Skin of body (tissue), 2 donors: Measurements from ENCODE around the gene CD96. TPM values are rescaled to one million over a fixed set of nuclear protein-coding genes. Genes with fewer than 3 reads are reported as not detected.
"Not testable (repeated sequence)": the region's sequence is repeated elsewhere in the genome, so short reads cannot be mapped to it uniquely, and the experiment has no call there.

ENCODE experiments used
- DNase-seq: peaks from one replicate; lab custom pipeline; 2025; lab: John Stamatoyannopoulos, UW
- total RNA-seq: library from RNA; depleted of rRNA; stranded (reverse); fragments of >200 nt; gene quantifications from one replicate; pipeline ENCODE4 v1.2.3, GENCODE V29; 2014

CD96 gene
- total RNA-seq, 1 donor from 2014 or later: 2.0 TPM

DNA sequence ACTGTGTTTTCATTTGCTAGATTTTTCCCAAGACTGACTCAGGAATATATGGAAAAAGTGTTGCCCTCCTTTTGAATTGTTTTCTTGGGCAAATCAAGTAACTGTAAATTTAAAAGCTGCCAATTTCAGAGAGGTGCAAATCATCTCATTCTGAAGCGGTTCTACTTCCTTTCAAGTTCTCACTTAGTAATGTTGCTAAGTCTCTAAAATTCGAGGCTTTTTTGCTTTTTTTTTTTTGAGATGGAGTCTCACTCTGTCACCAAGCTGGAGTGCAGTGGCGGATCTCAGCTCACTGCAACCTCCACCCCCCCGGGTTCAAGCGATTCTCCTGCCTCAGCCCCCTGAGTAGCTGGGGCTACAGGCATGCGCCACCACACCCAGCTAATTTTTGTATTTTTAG is 130.5 kb downstream of the CD96 start:
- DNase-seq: not testable (repeated sequence)

DNA sequence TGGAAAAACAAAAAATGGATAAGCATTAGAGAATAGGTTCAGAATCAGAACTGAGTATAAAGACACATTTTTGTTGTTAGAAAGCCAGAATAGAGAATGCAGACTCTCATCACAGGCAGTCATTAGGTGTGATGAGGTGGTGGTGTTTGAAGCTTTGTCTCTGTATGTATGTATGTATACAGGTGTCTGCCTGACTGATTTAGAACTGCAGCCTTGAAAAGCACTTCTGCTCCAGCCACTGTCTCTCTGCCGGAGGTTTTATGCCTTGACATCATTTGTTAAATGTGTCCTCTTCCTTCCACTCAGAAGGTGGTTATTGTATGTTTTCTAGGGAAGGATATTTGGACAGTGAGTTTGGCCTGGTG is 133.8 kb downstream of the CD96 start:
- no peak for DNase-seq

GRCh38 chr3:111676211-111677006 is 134.4 kb downstream of the CD96 start:
- no peak for DNase-seq

GRCh38 chr3:111677007-111677392 is 135.0 kb downstream of the CD96 start:
- no peak for DNase-seq

GRCh38 chr3:111681661-111682426 is 139.8 kb downstream of the CD96 start:
- DNase-seq: no peak

- no peak for DNase-seq
Measured at GRCh38 chr3:111684640-111685039, 142.6 kb downstream of the CD96 start.

- DNase-seq: no peak
Measured at GRCh38 chr3:111688190-111688800, 146.3 kb downstream of the CD96 start.

GRCh38 chr3:111690242-111690641 is 148.2 kb downstream of the CD96 start:
- DNase-seq: no peak

DNA sequence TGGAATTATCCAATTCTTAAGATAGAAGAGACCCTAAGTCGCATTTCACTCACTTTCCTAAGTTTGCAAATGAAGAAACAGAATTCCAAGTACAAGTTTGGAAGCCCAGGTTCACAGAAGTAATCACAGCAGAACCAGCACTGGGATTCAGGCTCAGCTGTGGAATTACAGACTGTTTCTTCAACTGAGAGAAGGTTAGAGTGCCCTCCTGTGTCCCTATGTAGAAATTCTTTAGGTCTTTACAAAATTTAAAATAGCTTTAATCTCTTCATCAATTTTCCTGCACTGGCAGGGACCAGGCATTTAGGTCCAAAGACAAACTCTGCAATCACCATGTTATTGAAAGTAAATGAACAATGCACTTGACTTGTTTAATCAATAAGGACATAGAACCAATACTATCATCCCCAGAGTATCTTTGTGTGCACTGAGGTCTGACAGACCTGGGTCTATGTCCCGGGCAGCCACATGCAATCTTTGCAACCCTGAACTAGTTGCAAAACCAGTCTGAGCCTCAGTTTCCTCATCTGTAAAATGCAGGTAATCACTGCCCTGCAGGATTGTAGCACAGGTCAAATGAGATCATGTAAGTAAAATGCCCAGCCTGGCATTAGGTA is 149.4 kb downstream of the CD96 start:
- no peak for DNase-seq

GRCh38 chr3:111692593-111693552 is 150.9 kb downstream of the CD96 start:
- DNase-seq: no peak

GRCh38 chr3:111694471-111694870 is 152.5 kb downstream of the CD96 start:
- DNase-seq: no peak

GRCh38 chr3:111695636-111696117 is 153.7 kb downstream of the CD96 start:
- no peak for DNase-seq

DNA sequence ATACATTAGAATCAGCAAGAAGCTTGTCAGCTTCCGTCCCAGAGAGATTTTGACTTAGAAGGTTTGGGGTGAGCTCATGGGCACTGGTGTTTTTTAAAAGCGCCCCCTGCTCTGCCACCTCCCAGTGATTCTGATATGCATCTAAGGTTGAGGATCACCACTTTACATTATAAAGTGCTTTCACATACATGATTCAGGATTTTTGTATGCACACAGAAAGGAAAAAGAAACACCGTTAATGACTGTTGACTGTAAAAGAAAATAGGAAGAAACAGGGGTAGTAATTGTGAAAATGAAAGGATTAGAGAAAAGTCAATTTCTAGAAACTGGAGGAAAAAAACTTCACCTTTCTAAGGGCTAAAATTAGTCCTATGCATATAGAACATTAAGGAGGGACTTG is 158.1 kb downstream of the CD96 start:
- DNase-seq: no peak

- DNase-seq: no peak
Measured at GRCh38 chr3:111701292-111701906, 159.4 kb downstream of the CD96 start.

Other genes starting within 250 kb of the CD96 start
- gene ZBED2, start 53.1 kb downstream of the CD96 start, total RNA-seq: 1.4 TPM
- gene PLCXD2, start 132.5 kb downstream of the CD96 start, total RNA-seq: 0.69 TPM